HEK293T (cell line): Measurements from ENCODE around the gene PIK3R1.

Source experiments
- CTCF ChIA-PET: fragments of 350-600 bp; formaldehyde crosslinking; extraction: SDS; loops from one replicate; lab custom pipeline; 2021; ENCODE audit warnings: antibody characterized with exemption, inconsistent platforms; lab: Yijun Ruan, JAX
- POLR2A ChIA-PET: fragments of 350-600 bp; formaldehyde crosslinking; extraction: SDS; loops from one replicate; lab custom pipeline; 2020; ENCODE audit warnings: antibody characterized with exemption, inconsistent platforms; lab: Yijun Ruan, JAX
- DNase-seq: peaks from one replicate; pipeline ENCODE4 v3.0.0; 2012; ENCODE audit warnings: mixed read lengths; ENCODE audit errors: extremely low spot score
- ARNT ChIP-seq: fragments of 450-650 bp; IDR thresholded peaks from 2 replicates; pipeline ENCODE4 v1.6.1; 2017; ENCODE audit warnings: mild to moderate bottlenecking
- BHLHE40 ChIP-seq: fragments of 450-650 bp; IDR thresholded peaks from 2 replicates; pipeline ENCODE4 v1.6.1; 2016; ENCODE audit warnings: mild to moderate bottlenecking, moderate library complexity, borderline replicate concordance
- CTBP1 ChIP-seq: fragments of 450-650 bp; IDR thresholded peaks from 2 replicates; pipeline ENCODE4 v1.6.1; 2016; ENCODE audit warnings: borderline replicate concordance
- ELF4 ChIP-seq: fragments of 450-650 bp; IDR thresholded peaks from 2 replicates; pipeline ENCODE4 v1.6.1; 2017; ENCODE audit warnings: antibody characterized with exemption
- FOXA1 ChIP-seq: fragments of 450-650 bp; IDR thresholded peaks from 2 replicates; pipeline ENCODE4 v1.6.1; 2016; ENCODE audit warnings: mild to moderate bottlenecking
- FOXK2 ChIP-seq: fragments of 450-650 bp; IDR thresholded peaks from 2 replicates; pipeline ENCODE4 v1.6.1; 2016; ENCODE audit warnings: mild to moderate bottlenecking
- FOXM1 ChIP-seq: fragments of 450-650 bp; IDR thresholded peaks from 2 replicates; pipeline ENCODE4 v1.6.1; 2017; ENCODE audit warnings: mild to moderate bottlenecking, borderline replicate concordance
- HDGF ChIP-seq: fragments of 450-650 bp; IDR thresholded peaks from 2 replicates; pipeline ENCODE4 v1.6.1; 2017; ENCODE audit warnings: antibody characterized with exemption, borderline replicate concordance
- L3MBTL2 ChIP-seq: fragments of 450-650 bp; conservative IDR thresholded peaks from 2 replicates; pipeline ENCODE4 v1.6.1; 2016; ENCODE audit warnings: mild to moderate bottlenecking
- LEF1 ChIP-seq: fragments of 450-650 bp; IDR thresholded peaks from 2 replicates; pipeline ENCODE4 v1.6.1; 2017; ENCODE audit warnings: mild to moderate bottlenecking, borderline replicate concordance
- NFRKB ChIP-seq: fragments of 450-650 bp; IDR thresholded peaks from 2 replicates; pipeline ENCODE4 v1.6.1; 2016; ENCODE audit warnings: mild to moderate bottlenecking, moderate library complexity
- PKNOX1 ChIP-seq: fragments of 450-650 bp; IDR thresholded peaks from 2 replicates; pipeline ENCODE4 v1.6.1; 2016
- SP1 ChIP-seq: fragments of 450-650 bp; IDR thresholded peaks from 2 replicates; pipeline ENCODE4 v1.6.1; 2017
- SUZ12 ChIP-seq: fragments of 450-650 bp; IDR thresholded peaks from 2 replicates; pipeline ENCODE4 v1.6.1; 2016; ENCODE audit warnings: mild to moderate bottlenecking
- TARDBP ChIP-seq: fragments of 450-650 bp; IDR thresholded peaks from 2 replicates; pipeline ENCODE4 v1.6.1; 2016
- ZNF384 ChIP-seq: fragments of 450-650 bp; IDR thresholded peaks from 2 replicates; pipeline ENCODE4 v1.6.1; 2016

Gene PIK3R1

GRCh38 chr5:68237715-68238114 lies 22.2 kb downstream of the PIK3R1 start:
- POLR2A ChIA-PET, result no interaction called here

GRCh38 chr5:68239487-68239886 lies 23.9 kb downstream of the PIK3R1 start:
- CTCF ChIA-PET, result interaction anchor here (0.7 kb wide), 1 partner anchor 55 kb away, joined by 3 read pairs; no protein-coding TSS in a partner anchor
- POLR2A ChIA-PET, result interaction anchor here (1.1 kb wide), 1 partner anchor 23 kb away, joined by 3 read pairs; no protein-coding TSS in a partner anchor
- TF ChIP-seq CTBP1 (no peak), SUZ12 (no peak)
- DNase-seq, result peak; percentile 20

More at GRCh38 chr5:68237715-68238114, 22.2 kb downstream of the PIK3R1 start:
- CTCF ChIA-PET, result interaction anchor here (1.2 kb wide), 1 partner anchor 23 kb away, joined by 5 read pairs; no protein-coding TSS in a partner anchor
- TF ChIP-seq ARNT (no peak), SP1 (no peak), LEF1 (no peak), FOXK2 (no peak)
- no peak for DNase-seq

GRCh38 chr5:68240202-68240601 lies 24.6 kb downstream of the PIK3R1 start:
- no peak for DNase-seq
- POLR2A ChIA-PET, result no interaction called here
- CTCF ChIA-PET, result interaction anchor here (0.6 to 0.7 kb wide), 2 partner anchors 46 to 55 kb away, joined by 3 read pairs; no protein-coding TSS in a partner anchor
- no peak for TF ChIP-seq HDGF
- no peak for TF ChIP-seq ELF4
- TF ChIP-seq ARNT, result no peak
- no peak for TF ChIP-seq SP1
- TF ChIP-seq FOXK2, result no peak
- TF ChIP-seq SUZ12, result no peak
- TF ChIP-seq CTBP1, result no peak
- TF ChIP-seq NFRKB, result no peak
- TF ChIP-seq TARDBP, result no peak
- TF ChIP-seq L3MBTL2, result no peak
- no peak for TF ChIP-seq FOXM1
- TF ChIP-seq BHLHE40, result no peak
- no peak for TF ChIP-seq LEF1
- no peak for TF ChIP-seq ZNF384
- TF ChIP-seq PKNOX1, result no peak
- TF ChIP-seq FOXA1, result no peak

GRCh38 chr5:68240771-68241170 lies 25.2 kb downstream of the PIK3R1 start:
- DNase-seq, result no peak
- ChIA-PET CTCF (no interaction called here), POLR2A (interaction anchor here (1.5 kb wide), 1 partner anchor 25 kb away, joined by 3 read pairs; the partner anchor contains the start of gene PIK3R1)
- TF ChIP-seq ELF4, result no peak
- no peak for TF ChIP-seq PKNOX1
- TF ChIP-seq NFRKB, result no peak
- no peak for TF ChIP-seq FOXK2
- TF ChIP-seq L3MBTL2, result no peak
- TF ChIP-seq ZNF384, result no peak

GRCh38 chr5:68242743-68243142 lies 27.2 kb downstream of the PIK3R1 start:
- ChIA-PET CTCF (no interaction called here), POLR2A (interaction anchor here (1.3 kb wide), 1 partner anchor 26 kb away, joined by 4 read pairs; no protein-coding TSS in a partner anchor)
- TF ChIP-seq ZNF384 (no peak), BHLHE40 (no peak), CTBP1 (no peak), HDGF (no peak), ELF4 (no peak), FOXK2 (no peak), NFRKB (no peak), L3MBTL2 (no peak), SP1 (no peak), ARNT (no peak), LEF1 (no peak), FOXM1 (no peak), PKNOX1 (no peak), FOXA1 (no peak), TARDBP (no peak), SUZ12 (no peak)
- DNase-seq, result no peak

- ChIA-PET POLR2A (interaction anchor here (1.3 kb wide), 1 partner anchor 27 kb away, joined by 4 read pairs; no protein-coding TSS in a partner anchor), CTCF (no interaction called here)
- DNase-seq, result no peak
- TF ChIP-seq LEF1, result no peak
- TF ChIP-seq CTBP1, result no peak
- no peak for TF ChIP-seq FOXA1
- TF ChIP-seq HDGF, result no peak
- TF ChIP-seq ZNF384, result no peak
- TF ChIP-seq L3MBTL2, result no peak
- no peak for TF ChIP-seq SP1
- no peak for TF ChIP-seq TARDBP
- no peak for TF ChIP-seq SUZ12
- TF ChIP-seq FOXM1, result no peak
- no peak for TF ChIP-seq PKNOX1
- no peak for TF ChIP-seq BHLHE40
- no peak for TF ChIP-seq ARNT
- TF ChIP-seq FOXK2, result no peak
- no peak for TF ChIP-seq ELF4
- TF ChIP-seq NFRKB, result no peak
Measured at GRCh38 chr5:68243251-68243650, 27.7 kb downstream of the PIK3R1 start.
